H9 (cell line): ENCODE measurements around the gene HSDL2. TPM values are rescaled to one million over a fixed set of nuclear protein-coding genes. Genes with fewer than 3 reads are reported as not detected.

Experiments used
- DNase-seq: peaks from one replicate; pipeline ENCODE4 v3.0.0-alpha.2; 2017
- H2AFZ ChIP-seq: one replicate; pipeline ENCODE4 v1.6.1; 2013; ENCODE audit warnings: mild to moderate bottlenecking, low read length, control low read depth, moderate library complexity
- H2AK5ac ChIP-seq: 2 replicates; pipeline ENCODE4 v1.6.1; 2013; ENCODE audit warnings: low read length, control low read depth, mixed read lengths; ENCODE audit not compliant: insufficient read length
- H2BK120ac ChIP-seq: one replicate; pipeline ENCODE4 v1.6.1; 2013; ENCODE audit warnings: low read depth, mild to moderate bottlenecking, low read length, control low read depth, inconsistent platforms; ENCODE audit not compliant: poor library complexity, severe bottlenecking
- H2BK12ac ChIP-seq: 2 replicates; pipeline ENCODE4 v1.6.1; 2013; ENCODE audit warnings: low read length, control low read depth, mixed read lengths, low read depth; ENCODE audit not compliant: insufficient read length
- H2BK15ac ChIP-seq: 2 replicates; pipeline ENCODE4 v1.6.1; 2013; ENCODE audit warnings: low read depth, low read length, control low read depth
- H2BK20ac ChIP-seq: one replicate; pipeline ENCODE4 v1.6.1; 2013; ENCODE audit warnings: low read depth, mild to moderate bottlenecking, low read length, control low read depth, inconsistent platforms; ENCODE audit not compliant: poor library complexity, severe bottlenecking
- H2BK5ac ChIP-seq: 2 replicates; pipeline ENCODE4 v1.6.1; 2013; ENCODE audit warnings: low read length, control low read depth, mixed read lengths; ENCODE audit not compliant: insufficient read length
- H3K14ac ChIP-seq: 2 replicates; pipeline ENCODE4 v1.6.1; 2013; ENCODE audit warnings: low read length, control low read depth; ENCODE audit not compliant: insufficient read depth
- H3K18ac ChIP-seq: 2 replicates; pipeline ENCODE4 v1.6.1; 2013; ENCODE audit warnings: low read depth, mild to moderate bottlenecking, mixed read lengths, low read length, control low read depth; ENCODE audit not compliant: insufficient read length
- H3K23ac ChIP-seq: 2 replicates; pipeline ENCODE4 v1.6.1; 2013; ENCODE audit warnings: low read length, control low read depth, mixed read lengths, low read depth; ENCODE audit not compliant: insufficient read length
- H3K23me2 ChIP-seq: 2 replicates; pipeline ENCODE4 v1.6.1; 2013; ENCODE audit warnings: low read depth, mild to moderate bottlenecking, mixed read lengths, low read length, control low read depth; ENCODE audit not compliant: insufficient read length, poor library complexity, severe bottlenecking
- H3K27ac ChIP-seq: 2 replicates; pipeline ENCODE4 v1.5.1; 2013; ENCODE audit warnings: low read length, control low read depth, mixed read lengths, low read depth; ENCODE audit not compliant: insufficient read length
- H3K27me3 ChIP-seq: 2 replicates; pipeline ENCODE4 v1.6.1; 2013; ENCODE audit warnings: low read length, control low read depth, inconsistent platforms; ENCODE audit not compliant: insufficient read depth
- H3K4ac ChIP-seq: 2 replicates; pipeline ENCODE4 v1.6.1; 2013; ENCODE audit warnings: low read depth, mild to moderate bottlenecking, control low read depth, inconsistent platforms, low read length, moderate library complexity
- H3K4me1 ChIP-seq: 2 replicates; pipeline ENCODE4 v1.6.1; 2013; ENCODE audit warnings: low read length, control low read depth, inconsistent platforms; ENCODE audit not compliant: insufficient read depth
- H3K4me2 ChIP-seq: 2 replicates; pipeline ENCODE4 v1.6.1; 2013; ENCODE audit warnings: low read length, control low read depth, mixed read lengths; ENCODE audit not compliant: insufficient read length, insufficient read depth
- H3K56ac ChIP-seq: 2 replicates; pipeline ENCODE4 v1.6.1; 2013; ENCODE audit warnings: low read depth, mild to moderate bottlenecking, mixed read lengths, low read length, control low read depth; ENCODE audit not compliant: insufficient read length
- H3K79me1 ChIP-seq: 2 replicates; pipeline ENCODE4 v1.6.1; 2013; ENCODE audit warnings: low read depth, mild to moderate bottlenecking, moderate library complexity, low read length, control low read depth, inconsistent platforms; ENCODE audit not compliant: insufficient read depth, poor library complexity, severe bottlenecking
- H3K79me2 ChIP-seq: 2 replicates; pipeline ENCODE4 v1.6.1; 2013; ENCODE audit warnings: low read length, control low read depth, inconsistent platforms; ENCODE audit not compliant: insufficient read depth
- H3K9ac ChIP-seq: 2 replicates; pipeline ENCODE4 v1.6.1; 2013; ENCODE audit warnings: low read length, control low read depth, mixed read lengths; ENCODE audit not compliant: insufficient read length; ENCODE audit errors: extremely low read depth
- H3K9me3 ChIP-seq: one replicate; pipeline ENCODE4 v1.6.1; 2013; ENCODE audit warnings: low read depth, low read length, inconsistent platforms; ENCODE audit not compliant: control insufficient read depth
- H3T11ph ChIP-seq: one replicate; pipeline ENCODE4 v1.6.1; 2013; ENCODE audit warnings: mild to moderate bottlenecking, low read length, control low read depth, inconsistent platforms
- H4K20me1 ChIP-seq: one replicate; pipeline ENCODE4 v1.6.1; 2013; ENCODE audit not compliant: control insufficient read depth, insufficient read length, insufficient read depth
- H4K5ac ChIP-seq: 2 replicates; pipeline ENCODE4 v1.6.1; 2013; ENCODE audit warnings: low read depth, mild to moderate bottlenecking, mixed read lengths, low read length, control low read depth; ENCODE audit not compliant: insufficient read length
- H4K8ac ChIP-seq: replicated peaks from 2 replicates; pipeline ENCODE4 v1.6.1; 2013; ENCODE audit warnings: low read length, control low read depth, mixed read lengths, low read depth; ENCODE audit not compliant: insufficient read length
- H4K91ac ChIP-seq: 2 replicates; pipeline ENCODE4 v1.6.1; 2013; ENCODE audit warnings: low read depth, mild to moderate bottlenecking, moderate library complexity, mixed read lengths, low read length, control low read depth; ENCODE audit not compliant: insufficient read length
- H3K27ac Mint-ChIP-seq, 3 experiments: 2 replicates in 2 of 3; 3 replicates in 1 of 3; pipeline ENCODE4 v1.8.0; 2020 to 2021; ENCODE audit warnings: mixed read lengths in 3 of 3, mild to moderate bottlenecking in 1 of 3, moderate library complexity in 1 of 3
- H3K27me3 Mint-ChIP-seq: 2 replicates; pipeline ENCODE4 v1.8.0; 2021; ENCODE audit warnings: low read depth, mild to moderate bottlenecking, moderate library complexity, mixed read lengths
- H3K36me3 Mint-ChIP-seq, 3 experiments: 2 replicates in 2 of 3; 3 replicates in 1 of 3; pipeline ENCODE4 v1.8.0; 2020 to 2021; ENCODE audit warnings: low read depth in 3 of 3, mixed read lengths in 3 of 3; ENCODE audit not compliant: insufficient read depth in 1 of 3
- H3K4me1 Mint-ChIP-seq, 2 experiments: 2 replicates each; pipeline ENCODE4 v1.8.0; 2020; ENCODE audit warnings: mixed read lengths in 2 of 2
- H3K4me3 Mint-ChIP-seq, 2 experiments: 2 replicates in 1 of 2; 3 replicates in 1 of 2; pipeline ENCODE4 v1.8.0; 2020 to 2021; ENCODE audit warnings: mild to moderate bottlenecking in 2 of 2, mixed read lengths in 2 of 2, moderate library complexity in 1 of 2
- H3K9me3 Mint-ChIP-seq, 2 experiments: 2 replicates in 1 of 2; 3 replicates in 1 of 2; pipeline ENCODE4 v1.8.0; 2020; ENCODE audit warnings: mild to moderate bottlenecking in 2 of 2, mixed read lengths in 2 of 2, moderate library complexity in 1 of 2
- CTCF ChIP-seq: fragments of 200-600 bp; sonication (generic); conservative IDR thresholded peaks from 3 replicates; pipeline ENCODE4 v1.8.0; 2021; ENCODE audit warnings: antibody characterized with exemption, mild to moderate bottlenecking
- WGBS: extraction: QIAGEN DNeasy Blood & Tissue Kit; methylation state at CpG from one replicate; pipeline ENCODE4 v1.1.7; 2013; ENCODE audit warnings: missing lambda C conversion rate, low lambda C conversion rate, mixed read lengths; ENCODE audit not compliant: insufficient read length; ENCODE audit errors: extremely low coverage; 5-methylcytosine and 5-hydroxymethylcytosine counted together
- total RNA-seq: library from RNA; stranded (reverse); gene quantifications from 2 replicates; pipeline ENCODE4 v1.2.1, GENCODE V29; 2021

The HSDL2 gene
- total RNA-seq, 1 experiment from 2014 or later, result 16.6 TPM

GRCh38 chr9:112487799-112488340 is 108.0 kb downstream of the HSDL2 start:
- H3K23me2 ChIP-seq, result peaks cover 3% of the 10 kb centered on the region
- no peak overlapping the region for H4K5ac ChIP-seq
- H3K4ac ChIP-seq, result no peak overlapping the region
- no peak overlapping the region for H3K56ac ChIP-seq
- H3K23ac ChIP-seq, result no peak overlapping the region
- H3K79me1 ChIP-seq, result no peaks in the 10 kb centered on the region
- no peak overlapping the region for H2BK5ac ChIP-seq
- no CpG with 5 or more reads among the region's 11 CpGs for WGBS
- H3K27ac Mint-ChIP-seq, result peak overlapping the region; percentile 90 to 99 (median 97); a peak in 4 of 7 replicates
- H4K91ac ChIP-seq, result no peak overlapping the region
- TF ChIP-seq CTCF, result no peak
- H3K9ac ChIP-seq, result peak overlapping the region; percentile 65
- no peak overlapping the region for H3T11ph ChIP-seq
- H3K4me1 Mint-ChIP-seq, result peaks cover 41 to 46% of the 10 kb centered on the region in 2 experiments
- H3K4me3 Mint-ChIP-seq, result peak overlapping the region; percentile 96 to 99
- H3K9me3 Mint-ChIP-seq, result peaks cover 0 to 4% of the 10 kb centered on the region in 2 experiments; a peak in 2 of 5 replicates
- no peak overlapping the region for H3K27ac ChIP-seq
- H3K9me3 ChIP-seq, result no peaks in the 10 kb centered on the region
- no peak overlapping the region for H3K14ac ChIP-seq
- H3K4me2 ChIP-seq, result peak overlapping the region; percentile 44
- H2BK20ac ChIP-seq, result no peak overlapping the region
- no peak overlapping the region for H2BK120ac ChIP-seq
- no peak overlapping the region for H3K18ac ChIP-seq
- H3K36me3 Mint-ChIP-seq, result peaks cover 10 to 15% (median 14%) of the 10 kb centered on the region in 3 experiments
- no peak overlapping the region for H4K8ac ChIP-seq
- no peak for DNase-seq
- no peak overlapping the region for H2BK15ac ChIP-seq
- no peaks in the 10 kb centered on the region for H3K27me3 ChIP-seq
- peaks cover 22% of the 10 kb centered on the region; the same call in 1 of the 2 replicates for H3K79me2 ChIP-seq
- H2AFZ ChIP-seq, result no peak overlapping the region
- H4K20me1 ChIP-seq, result no peaks in the 10 kb centered on the region
- H3K27me3 Mint-ChIP-seq, result no peaks in the 10 kb centered on the region
- no peak overlapping the region for H2AK5ac ChIP-seq
- H2BK12ac ChIP-seq, result no peak overlapping the region
- peaks cover 2% of the 10 kb centered on the region; the same call in 1 of the 2 replicates for H3K4me1 ChIP-seq
